ENCODE measurements around the gene PLEKHD1. TPM values are rescaled to one million over a fixed set of nuclear protein-coding genes. Genes with fewer than 3 reads are reported as not detected.
A peak's percentile ranks its signal among the peaks of the same experiment; 100 is the strongest.
"Not testable (repeated sequence)": the region's sequence is repeated elsewhere in the genome, so short reads cannot be mapped to it uniquely, and the experiment has no call there.

PLEKHD1 gene
- total and polyA plus RNA-seq, 2 donors (not counting 1 experiment from before 2014, with no cell fraction given) = under 0.01 to 0.01 TPM

GRCh38 chr14:69473946-69474345 is 10.6 kb upstream of the PLEKHD1 start:
- H3K27ac ChIP-seq (ENCODE audit: insufficient read depth, low read length) = no peak overlapping the region
- TF ChIP-seq, protein P1, sequence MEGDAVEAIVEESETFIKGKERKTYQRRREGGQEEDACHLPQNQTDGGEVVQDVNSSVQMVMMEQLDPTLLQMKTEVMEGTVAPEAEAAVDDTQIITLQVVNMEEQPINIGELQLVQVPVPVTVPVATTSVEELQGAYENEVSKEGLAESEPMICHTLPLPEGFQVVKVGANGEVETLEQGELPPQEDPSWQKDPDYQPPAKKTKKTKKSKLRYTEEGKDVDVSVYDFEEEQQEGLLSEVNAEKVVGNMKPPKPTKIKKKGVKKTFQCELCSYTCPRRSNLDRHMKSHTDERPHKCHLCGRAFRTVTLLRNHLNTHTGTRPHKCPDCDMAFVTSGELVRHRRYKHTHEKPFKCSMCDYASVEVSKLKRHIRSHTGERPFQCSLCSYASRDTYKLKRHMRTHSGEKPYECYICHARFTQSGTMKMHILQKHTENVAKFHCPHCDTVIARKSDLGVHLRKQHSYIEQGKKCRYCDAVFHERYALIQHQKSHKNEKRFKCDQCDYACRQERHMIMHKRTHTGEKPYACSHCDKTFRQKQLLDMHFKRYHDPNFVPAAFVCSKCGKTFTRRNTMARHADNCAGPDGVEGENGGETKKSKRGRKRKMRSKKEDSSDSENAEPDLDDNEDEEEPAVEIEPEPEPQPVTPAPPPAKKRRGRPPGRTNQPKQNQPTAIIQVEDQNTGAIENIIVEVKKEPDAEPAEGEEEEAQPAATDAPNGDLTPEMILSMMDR (conservative IDR thresholded peaks at IDR 0.05 in 1 of 2, IDR thresholded peaks at IDR 0.05 in 1 of 2; ENCODE audit: low read depth in 1 of 2, low read length in 2 of 2) = no peak
- no peak for TF ChIP-seq EZH2 (IDR thresholded peaks at IDR 0.05; ENCODE audit: low read length, missing control alignments)
- no peak overlapping the region for H3K4me3 ChIP-seq (replicated peaks in 1 of 4; ENCODE audit: control extremely low read depth in 1 of 4, insufficient read depth in 1 of 4, low read depth in 3 of 4, low read length in 4 of 4)
- no peaks in the 10 kb centered on the region for H3K79me2 ChIP-seq (ENCODE audit: control insufficient read depth, insufficient read depth, low read length)
- no peaks in the 10 kb centered on the region for H3K36me3 ChIP-seq (ENCODE audit: control insufficient read depth, insufficient read depth, low read length)
- no peak overlapping the region for H3K9ac ChIP-seq (ENCODE audit: insufficient read depth, low read length)
- H2AFZ ChIP-seq (ENCODE audit: low read length) = no peak overlapping the region
- H3K4me1 ChIP-seq (ENCODE audit: control insufficient read depth, extremely low read depth, insufficient read depth, low read length) = no peaks in the 10 kb centered on the region
- H3K27me3 ChIP-seq (ENCODE audit: control insufficient read depth, insufficient read depth, low read length) = no peaks in the 10 kb centered on the region
- no peaks in the 10 kb centered on the region for H3K9me3 ChIP-seq (ENCODE audit: control insufficient read depth, insufficient read depth, low read depth, low read length)
- DNase-seq (ENCODE audit: low read depth in 2 of 2) = no peak
- H4K20me1 ChIP-seq (ENCODE audit: control insufficient read depth, extremely low read depth, insufficient read depth, low read length) = no peaks in the 10 kb centered on the region
- H3K4me2 ChIP-seq (ENCODE audit: extremely low read depth, insufficient read depth, low read length) = no peak overlapping the region

GRCh38 chr14:69475194-69475818 is 9.2 kb upstream of the PLEKHD1 start:
- Histone ChIP-seq H4K20me1 (ENCODE audit: control insufficient read depth, extremely low read depth, insufficient read depth, low read length) (no peaks in the 10 kb centered on the region), H3K27ac (ENCODE audit: insufficient read depth, low read length) (no peak overlapping the region)
- peak; percentile 7 to 15 for DNase-seq (ENCODE audit: low read depth in 2 of 2)

GRCh38 chr14:69476824-69477450 is 7.6 kb upstream of the PLEKHD1 start:
- H3K9me3 ChIP-seq (ENCODE audit: control insufficient read depth, insufficient read depth, low read depth, low read length); H3K9ac ChIP-seq (ENCODE audit: insufficient read depth, low read length); H3K27ac ChIP-seq (ENCODE audit: insufficient read depth, low read length); H4K20me1 ChIP-seq (ENCODE audit: control insufficient read depth, extremely low read depth, insufficient read depth, low read length); H3K4me1 ChIP-seq (ENCODE audit: control insufficient read depth, extremely low read depth, insufficient read depth, low read length); H3K36me3 ChIP-seq (ENCODE audit: control insufficient read depth, insufficient read depth, low read length); H3K4me3 ChIP-seq (replicated peaks in 1 of 4; ENCODE audit: control extremely low read depth in 1 of 4, insufficient read depth in 1 of 4, low read depth in 3 of 4, low read length in 4 of 4); H3K4me2 ChIP-seq (ENCODE audit: extremely low read depth, insufficient read depth, low read length); H2AFZ ChIP-seq (ENCODE audit: low read length); DNase-seq (ENCODE audit: low read depth in 2 of 2); H3K79me2 ChIP-seq (ENCODE audit: control insufficient read depth, insufficient read depth, low read length): not testable (repeated sequence)
- peaks cover 11% of the 10 kb centered on the region for H3K27me3 ChIP-seq (ENCODE audit: control insufficient read depth, insufficient read depth, low read length)

More at GRCh38 chr14:69475194-69475818, 9.2 kb upstream of the PLEKHD1 start:
- Histone ChIP-seq H3K36me3 (ENCODE audit: control insufficient read depth, insufficient read depth, low read length) (no peaks in the 10 kb centered on the region), H3K9me3 (ENCODE audit: control insufficient read depth, insufficient read depth, low read depth, low read length) (no peaks in the 10 kb centered on the region), H2AFZ (ENCODE audit: low read length) (no peak overlapping the region), H3K9ac (ENCODE audit: insufficient read depth, low read length) (no peak overlapping the region), H3K4me3 (replicated peaks in 1 of 4; ENCODE audit: control extremely low read depth in 1 of 4, insufficient read depth in 1 of 4, low read depth in 3 of 4, low read length in 4 of 4) (no peak overlapping the region), H3K27me3 (ENCODE audit: control insufficient read depth, insufficient read depth, low read length) (peaks cover 4% of the 10 kb centered on the region), H3K4me2 (ENCODE audit: extremely low read depth, insufficient read depth, low read length) (no peak overlapping the region), H3K4me1 (ENCODE audit: control insufficient read depth, extremely low read depth, insufficient read depth, low read length) (no peaks in the 10 kb centered on the region), H3K79me2 (ENCODE audit: control insufficient read depth, insufficient read depth, low read length) (no peaks in the 10 kb centered on the region)
- TF ChIP-seq, protein P1 (conservative IDR thresholded peaks at IDR 0.05 in 1 of 2, IDR thresholded peaks at IDR 0.05 in 1 of 2; ENCODE audit: low read depth in 1 of 2, low read length in 2 of 2) = peak in 1 of 2 donors; percentile 46
- no peak for TF ChIP-seq EZH2 (IDR thresholded peaks at IDR 0.05; ENCODE audit: low read length, missing control alignments)

DNA sequence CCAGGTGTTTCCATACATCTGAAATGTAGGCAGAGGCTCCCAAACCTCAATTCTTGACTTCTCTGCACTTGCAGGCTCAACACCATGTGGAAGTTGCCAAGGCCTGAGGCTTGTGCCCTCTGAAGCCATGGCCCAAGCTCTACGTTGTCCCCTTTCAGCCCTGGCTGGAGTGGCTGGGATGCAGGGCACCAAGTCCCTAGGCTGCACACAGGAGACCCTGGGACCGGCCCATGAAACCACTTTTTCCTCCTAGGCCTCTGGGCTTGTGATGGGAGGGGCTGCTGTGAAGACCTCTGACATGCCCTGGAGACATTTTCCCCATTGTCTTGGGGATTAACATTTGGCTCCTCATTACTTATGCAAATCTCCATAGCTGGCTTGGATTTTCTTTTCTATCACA is 6.5 kb upstream of the PLEKHD1 start:
- not testable (repeated sequence) for H3K79me2 ChIP-seq (ENCODE audit: control insufficient read depth, insufficient read depth, low read length); H3K27ac ChIP-seq (ENCODE audit: insufficient read depth, low read length); H2AFZ ChIP-seq (ENCODE audit: low read length); H4K20me1 ChIP-seq (ENCODE audit: control insufficient read depth, extremely low read depth, insufficient read depth, low read length); H3K4me1 ChIP-seq (ENCODE audit: control insufficient read depth, extremely low read depth, insufficient read depth, low read length); DNase-seq (ENCODE audit: low read depth in 2 of 2); H3K4me3 ChIP-seq (replicated peaks in 1 of 4; ENCODE audit: control extremely low read depth in 1 of 4, insufficient read depth in 1 of 4, low read depth in 3 of 4, low read length in 4 of 4); H3K9me3 ChIP-seq (ENCODE audit: control insufficient read depth, insufficient read depth, low read depth, low read length); H3K36me3 ChIP-seq (ENCODE audit: control insufficient read depth, insufficient read depth, low read length); H3K9ac ChIP-seq (ENCODE audit: insufficient read depth, low read length); H3K4me2 ChIP-seq (ENCODE audit: extremely low read depth, insufficient read depth, low read length)
- peaks cover 22% of the 10 kb centered on the region for H3K27me3 ChIP-seq (ENCODE audit: control insufficient read depth, insufficient read depth, low read length)

Measured in fibroblast of lung (primary cell).